GM21423 (cell line): ENCODE measurements around the gene SPNS2.

Experiments
- ATAC-seq: cut with Tn5 transposase; IDR thresholded peaks from one replicate; pipeline ENCODE4 v1.9.1; 2021; ENCODE audit warnings: mild to moderate bottlenecking, moderate library complexity; ENCODE audit not compliant: unreplicated experiment

The SPNS2 gene

GRCh38 chr17:4518901-4519300 is 20.2 kb downstream of the SPNS2 start:
- no peak for ATAC-seq

- ATAC-seq: no peak
These were observed 20.7 kb downstream of the SPNS2 start for GRCh38 chr17:4519361-4519788.

DNA sequence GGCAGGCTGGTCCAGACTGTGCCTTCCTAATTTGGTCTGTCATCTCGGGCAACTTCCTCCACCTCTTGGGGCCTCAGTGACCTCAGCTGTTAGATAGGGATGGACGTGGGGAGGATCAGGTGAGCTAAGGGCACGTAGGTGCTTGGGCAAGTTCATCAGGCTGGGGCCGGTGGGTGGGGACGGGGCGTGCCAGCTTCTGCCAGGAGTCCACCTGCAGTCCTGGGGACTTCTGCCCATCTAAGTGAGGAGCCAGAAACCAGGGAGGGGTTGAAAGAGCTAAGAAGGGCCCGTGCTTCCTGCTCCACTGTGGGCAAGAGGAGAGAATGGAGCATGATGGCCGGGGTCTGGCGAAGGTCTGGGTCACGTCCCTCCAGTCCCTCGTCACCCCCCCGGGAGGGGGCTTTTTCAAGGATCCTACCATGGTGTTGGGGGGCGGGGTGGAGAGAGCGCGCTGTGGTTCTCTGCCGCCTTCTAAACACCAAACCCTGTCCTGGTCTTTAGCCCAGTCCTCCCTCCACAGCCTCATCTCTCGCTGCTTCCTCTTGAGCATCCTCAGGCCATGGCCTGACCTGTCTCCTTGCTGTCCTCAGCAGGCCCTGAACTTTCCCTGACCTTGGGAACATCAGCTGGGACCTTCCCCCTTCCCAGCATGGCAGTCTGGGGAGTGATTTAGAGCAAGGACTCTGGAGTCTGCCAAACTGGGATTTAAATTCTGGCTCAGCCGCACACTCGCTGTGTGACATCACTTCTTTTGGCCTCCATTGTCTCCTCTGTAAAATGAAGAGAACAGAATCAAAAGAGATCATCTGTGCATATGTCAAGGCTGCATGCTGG is 21.6 kb downstream of the SPNS2 start:
- ATAC-seq: no peak

DNA sequence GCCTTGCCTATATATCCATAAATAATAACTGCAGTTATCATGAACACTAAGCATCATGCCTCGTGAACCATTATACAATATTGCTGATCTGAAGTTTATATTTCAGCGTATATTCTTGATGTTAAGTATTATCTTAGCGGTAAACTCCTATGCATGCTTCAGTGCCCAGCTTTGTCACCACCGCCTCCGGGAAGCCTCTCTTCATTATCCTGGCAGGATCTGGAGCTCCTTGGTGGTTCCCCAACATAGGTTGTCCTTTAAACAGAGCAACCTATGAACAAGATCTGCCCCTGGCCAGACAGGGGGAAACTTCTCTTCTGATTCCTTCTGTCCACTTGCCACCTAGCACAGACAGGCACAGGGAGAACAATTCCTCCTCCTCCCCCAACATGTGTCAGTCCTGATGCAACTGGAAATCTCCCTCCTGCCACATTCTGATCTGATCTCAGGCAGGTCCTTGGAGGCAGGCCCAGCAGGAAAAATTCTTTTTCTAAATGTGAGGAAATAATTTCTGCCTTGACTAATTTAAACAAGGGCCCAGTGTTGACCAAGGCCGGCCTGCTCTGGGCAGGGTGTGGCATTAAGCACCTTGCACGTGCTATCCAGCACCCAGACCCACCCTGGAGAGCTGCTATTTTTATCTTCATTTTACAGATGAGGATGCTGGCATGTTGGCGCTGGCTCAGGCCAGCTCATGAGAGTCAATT is 22.4 kb downstream of the SPNS2 start:
- no peak for ATAC-seq

DNA sequence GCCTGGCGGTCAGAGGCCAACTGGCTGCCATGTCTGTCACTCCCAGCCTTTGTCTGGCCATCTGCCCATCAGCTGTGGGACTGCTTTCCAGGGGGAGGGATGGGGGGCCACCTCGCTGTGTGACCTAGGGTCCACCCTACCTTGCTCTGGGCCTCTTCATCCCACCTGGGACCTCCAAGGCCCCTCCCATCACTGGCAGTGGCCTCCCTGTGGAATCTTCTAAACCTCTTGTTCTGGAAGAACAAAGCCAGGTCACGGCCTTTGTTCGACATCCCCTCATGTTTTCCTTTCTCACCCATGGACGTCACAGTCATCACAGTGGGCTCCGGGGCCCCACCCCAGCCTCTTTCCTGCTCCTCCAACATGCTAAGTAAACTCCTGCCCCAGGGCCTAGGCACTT is 24.0 kb downstream of the SPNS2 start:
- ATAC-seq: no peak

DNA sequence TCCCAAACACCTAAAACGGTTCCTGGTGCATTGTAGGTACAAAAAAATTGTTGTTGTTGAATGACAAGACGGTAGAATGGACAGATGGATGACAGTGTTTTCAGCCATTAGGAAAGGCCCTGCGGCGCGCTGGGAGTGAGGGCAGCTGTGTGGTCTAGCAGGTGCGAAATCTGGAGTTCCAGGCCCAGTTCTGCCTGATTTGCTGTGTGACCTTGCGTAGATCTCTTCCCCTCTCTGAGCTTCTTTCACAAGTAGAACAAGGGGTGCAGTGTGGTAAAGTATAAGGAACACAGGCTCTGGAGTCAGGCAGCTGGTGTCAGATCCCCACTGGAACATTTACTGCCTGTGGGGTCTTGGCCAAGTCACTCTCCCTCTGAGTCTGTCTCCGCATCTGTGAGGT is 25.3 kb downstream of the SPNS2 start:
- ATAC-seq: no peak

DNA sequence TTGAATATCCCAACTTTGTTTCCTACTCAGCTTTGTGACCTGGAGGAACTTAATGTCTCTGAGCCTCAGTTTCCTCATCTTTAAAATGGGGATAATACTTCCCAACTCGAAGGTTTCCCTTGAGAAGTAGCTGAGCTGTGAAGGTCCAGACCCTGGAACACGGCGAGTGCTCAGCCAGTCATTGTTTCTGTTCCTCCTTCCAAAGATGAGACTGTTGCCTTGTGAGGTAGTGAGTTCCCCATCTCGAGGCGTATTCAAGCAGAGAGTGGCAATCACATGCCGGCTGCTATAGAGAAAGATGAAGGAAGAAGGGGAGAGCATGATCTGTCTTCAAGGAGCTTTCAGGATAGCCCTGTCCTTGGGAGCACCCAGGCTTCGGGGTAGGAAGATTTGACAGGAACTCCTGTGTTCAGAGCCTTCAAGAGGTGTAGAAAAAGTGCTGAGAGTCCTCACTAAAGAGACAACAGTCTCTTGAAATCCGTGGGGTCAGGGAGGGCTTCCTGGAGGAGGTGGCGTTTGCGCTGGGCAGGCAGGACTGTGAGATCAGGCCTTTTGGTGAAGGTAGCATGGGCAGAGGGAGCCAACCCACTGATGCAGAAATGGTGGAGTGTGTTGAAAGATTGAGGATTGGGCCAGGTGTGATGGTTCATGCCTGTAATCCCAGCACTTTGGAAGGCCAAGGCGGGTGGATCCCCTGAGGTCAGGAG is 27.2 kb downstream of the SPNS2 start:
- ATAC-seq: no peak

- ATAC-seq: no peak
These were observed 28.5 kb downstream of the SPNS2 start for GRCh38 chr17:4527134-4527533.

DNA sequence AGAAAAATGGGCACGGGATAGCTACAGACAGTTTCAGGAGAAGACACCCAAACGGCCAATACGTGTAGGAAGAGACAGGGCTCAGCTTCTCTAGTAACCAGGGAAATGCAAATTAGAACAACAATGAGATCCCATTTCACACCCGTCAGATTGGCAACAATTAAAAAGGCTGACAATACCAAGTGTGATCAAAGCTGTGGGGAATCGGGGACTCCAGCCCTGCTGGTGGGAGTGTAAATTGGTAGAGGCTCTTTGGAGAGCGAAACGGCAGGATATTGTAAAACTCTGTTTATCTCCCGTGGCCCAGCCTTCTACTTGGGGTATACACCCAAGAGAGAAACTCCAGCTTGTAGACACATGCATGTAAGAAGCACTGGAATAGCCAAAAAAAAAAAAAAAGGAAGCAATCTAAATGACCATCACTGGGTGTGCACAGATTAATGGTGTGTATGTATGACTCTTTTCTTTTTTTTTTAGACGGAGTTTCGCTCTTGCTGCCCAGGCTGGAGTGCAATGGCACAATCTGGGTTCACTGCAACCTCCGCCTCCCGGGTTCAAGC is 29.0 kb downstream of the SPNS2 start:
- no peak for ATAC-seq

DNA sequence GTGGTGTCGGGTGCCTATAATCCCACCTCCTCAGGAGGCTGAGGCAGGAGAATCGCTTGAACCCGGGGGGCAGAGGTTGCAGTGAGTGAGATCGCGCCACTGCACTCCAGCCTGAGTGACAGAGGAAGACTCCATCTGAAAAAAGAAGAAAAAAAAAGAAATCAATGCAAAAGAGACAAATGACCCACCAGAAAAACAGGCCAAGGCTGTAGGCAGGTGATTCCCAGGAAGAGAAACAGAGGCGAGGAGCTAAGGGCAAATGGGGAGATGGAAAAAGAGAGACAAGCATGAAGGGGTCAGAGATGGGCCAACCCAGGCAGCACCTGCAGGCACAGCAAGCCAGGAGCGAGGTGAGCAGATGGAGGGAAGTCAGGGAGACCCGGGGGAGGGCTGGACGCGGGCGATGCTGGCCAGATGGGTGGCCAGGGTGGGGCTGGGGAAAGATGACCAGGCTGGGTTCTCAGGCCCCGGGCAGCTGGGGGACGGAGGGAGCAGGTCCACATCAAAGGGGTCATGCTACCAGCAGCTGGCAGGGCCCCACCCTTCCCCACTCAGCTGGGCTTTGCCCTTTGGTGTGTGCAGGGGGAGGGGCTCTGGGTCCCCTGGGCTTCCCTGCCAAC is 31.0 kb downstream of the SPNS2 start:
- no peak for ATAC-seq

- ATAC-seq: no peak
These were observed 32.4 kb downstream of the SPNS2 start for GRCh38 chr17:4530799-4531730.

DNA sequence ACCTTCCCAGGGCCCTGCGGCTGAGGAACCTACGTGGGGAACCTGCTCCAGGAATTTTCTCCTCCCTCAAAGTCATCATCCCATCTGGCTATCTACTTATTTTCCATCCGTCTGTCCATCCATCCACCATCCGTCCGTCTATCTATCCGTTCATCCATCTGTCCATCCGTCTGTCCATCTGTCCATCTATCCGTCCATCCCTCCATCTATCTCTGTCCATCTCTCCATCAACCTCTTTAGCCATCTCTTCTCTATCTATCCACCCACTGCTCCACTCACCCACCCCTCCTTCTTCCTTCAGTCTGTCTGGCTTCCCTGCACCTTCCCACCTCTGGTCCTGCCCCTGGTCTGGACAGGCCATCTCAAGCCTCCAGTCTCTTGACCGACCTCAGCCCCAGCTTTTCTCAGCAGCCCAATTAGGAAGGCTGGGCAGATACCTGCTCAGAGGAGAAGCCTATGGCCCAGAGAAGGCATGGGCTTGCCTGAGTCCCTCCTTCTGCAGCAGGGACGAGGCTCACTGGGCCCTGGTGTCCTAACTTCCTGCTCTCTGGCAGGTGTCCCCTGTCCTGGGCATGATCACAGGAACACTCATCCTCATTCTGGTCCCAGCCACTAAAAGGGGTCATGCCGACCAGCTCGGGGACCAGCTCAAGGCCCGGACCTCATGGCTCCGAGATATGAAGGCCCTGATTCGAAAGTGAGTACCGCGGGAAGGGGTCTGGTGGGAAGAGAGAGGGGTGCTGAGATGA is 33.5 kb downstream of the SPNS2 start:
- no peak for ATAC-seq

- no peak for ATAC-seq
These were observed 34.3 kb downstream of the SPNS2 start for GRCh38 chr17:4532860-4533522.

- no peak for ATAC-seq
These were observed 35.1 kb downstream of the SPNS2 start for GRCh38 chr17:4533523-4534504.

DNA sequence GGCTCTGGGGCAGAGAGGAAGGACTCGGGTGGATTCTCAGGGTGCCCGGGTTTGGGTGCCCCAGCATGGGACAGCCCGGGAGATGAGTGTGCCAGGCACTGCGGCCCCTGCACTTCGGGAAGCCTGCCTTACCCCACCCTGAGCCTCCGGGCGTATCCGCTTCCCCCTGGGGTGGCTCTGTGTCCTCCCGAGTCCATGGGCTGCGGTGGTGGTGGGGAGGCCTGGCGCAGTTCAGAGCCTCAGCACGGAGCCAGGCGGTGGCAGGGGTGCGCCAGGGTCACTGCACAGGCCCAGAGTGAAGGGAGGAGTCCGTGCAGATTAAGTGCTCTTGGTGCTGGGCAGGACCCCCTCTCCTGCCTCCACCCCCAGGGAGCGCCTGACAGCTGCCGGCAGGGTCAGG is 35.8 kb downstream of the SPNS2 start:
- no peak for ATAC-seq

DNA sequence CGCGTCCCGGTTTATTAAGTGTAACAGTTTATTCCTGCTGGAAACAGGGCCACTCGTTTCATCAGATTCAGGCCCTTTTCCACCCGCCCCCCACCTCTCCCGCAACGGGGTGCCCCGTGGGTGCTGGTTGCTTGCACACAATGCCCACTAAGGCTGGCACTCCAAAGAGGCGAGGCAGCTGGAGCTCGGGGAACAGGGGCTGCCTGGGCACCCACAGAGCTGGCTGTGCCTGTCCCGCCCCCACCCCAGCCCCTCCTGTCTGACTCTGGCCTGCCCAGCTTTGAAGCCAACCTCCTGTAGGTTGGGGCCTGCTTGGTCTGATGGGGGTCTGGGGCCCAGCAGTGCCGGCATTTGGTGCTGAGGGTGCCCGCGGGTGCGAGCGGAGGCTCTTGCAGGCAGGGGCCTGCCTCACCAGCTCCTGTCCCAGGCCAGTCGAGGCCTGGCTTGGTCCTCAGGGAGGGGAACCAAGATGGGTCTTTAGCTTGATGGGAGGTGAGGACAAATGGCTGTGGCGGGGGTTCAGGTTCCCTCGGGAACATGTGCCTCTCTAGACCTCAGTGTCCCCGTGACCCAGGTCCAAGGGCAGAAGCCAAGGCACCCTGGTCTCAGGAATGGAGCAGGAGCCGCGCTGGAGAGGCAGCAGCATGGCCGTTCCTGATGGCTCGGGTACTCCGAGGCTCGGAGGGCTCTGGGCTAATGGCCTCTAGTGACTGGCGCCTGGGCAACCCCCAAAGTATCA is 36.4 kb downstream of the SPNS2 start:
- ATAC-seq: no peak
